Activated CD4-positive, alpha-beta T cell treated with anti-CD3 and anti-CD28 coated beads for 1 hour (primary cell): Measurements from ENCODE around the gene PSMD8.
"Not testable (repeated sequence)": the region's sequence is repeated elsewhere in the genome, so short reads cannot be mapped to it uniquely, and the experiment has no call there.

Experiments used
- DNase-seq: peaks from one replicate; pipeline ENCODE4 v3.0.0-alpha.2; 2020

The PSMD8 gene

DNA sequence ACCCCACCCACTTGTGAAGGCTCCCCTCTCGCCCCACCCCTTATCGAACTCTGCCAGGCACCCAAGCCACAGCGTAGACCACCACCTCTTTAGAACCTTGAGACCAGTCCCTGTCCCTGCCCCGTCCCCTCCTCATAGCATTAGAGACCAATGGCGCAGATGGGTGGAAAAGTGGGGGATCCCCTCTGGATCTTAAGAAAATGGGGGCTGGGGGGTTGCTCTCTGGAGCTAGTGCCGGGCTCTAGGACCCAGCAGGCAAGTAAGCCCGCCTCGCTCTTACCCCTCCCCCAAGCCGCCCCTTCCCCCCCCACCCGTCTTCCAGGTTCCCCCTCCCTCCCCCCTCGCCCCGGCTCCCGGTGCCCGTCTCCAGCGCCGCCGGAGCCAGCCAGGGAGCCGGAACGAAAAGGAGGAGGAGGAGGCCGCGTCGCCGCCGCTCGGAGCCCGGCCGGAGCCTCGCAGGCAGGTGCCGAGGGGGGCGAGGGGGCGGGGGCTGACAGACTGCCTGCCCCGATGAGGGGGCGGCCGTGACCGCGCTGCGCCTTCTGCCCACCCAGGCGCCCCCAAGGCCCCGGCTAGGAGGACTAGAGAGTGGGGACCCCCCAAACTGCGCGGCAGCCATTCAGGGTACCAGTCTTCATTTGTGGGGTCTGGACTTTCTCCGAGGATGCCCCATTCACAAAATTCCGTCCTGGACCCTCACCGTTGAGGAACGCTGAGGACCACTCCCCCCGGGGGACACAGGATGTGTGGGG, 14.2 kb downstream of the PSMD8 start, which contains the start of gene SPRED3:
Gene SPRED3 (plus strand): TSS at position 349 of the 752 bp plus-strand sequence. CDS start 1,606 bp downstream, outside the sequence.
- no peak for DNase-seq

DNA sequence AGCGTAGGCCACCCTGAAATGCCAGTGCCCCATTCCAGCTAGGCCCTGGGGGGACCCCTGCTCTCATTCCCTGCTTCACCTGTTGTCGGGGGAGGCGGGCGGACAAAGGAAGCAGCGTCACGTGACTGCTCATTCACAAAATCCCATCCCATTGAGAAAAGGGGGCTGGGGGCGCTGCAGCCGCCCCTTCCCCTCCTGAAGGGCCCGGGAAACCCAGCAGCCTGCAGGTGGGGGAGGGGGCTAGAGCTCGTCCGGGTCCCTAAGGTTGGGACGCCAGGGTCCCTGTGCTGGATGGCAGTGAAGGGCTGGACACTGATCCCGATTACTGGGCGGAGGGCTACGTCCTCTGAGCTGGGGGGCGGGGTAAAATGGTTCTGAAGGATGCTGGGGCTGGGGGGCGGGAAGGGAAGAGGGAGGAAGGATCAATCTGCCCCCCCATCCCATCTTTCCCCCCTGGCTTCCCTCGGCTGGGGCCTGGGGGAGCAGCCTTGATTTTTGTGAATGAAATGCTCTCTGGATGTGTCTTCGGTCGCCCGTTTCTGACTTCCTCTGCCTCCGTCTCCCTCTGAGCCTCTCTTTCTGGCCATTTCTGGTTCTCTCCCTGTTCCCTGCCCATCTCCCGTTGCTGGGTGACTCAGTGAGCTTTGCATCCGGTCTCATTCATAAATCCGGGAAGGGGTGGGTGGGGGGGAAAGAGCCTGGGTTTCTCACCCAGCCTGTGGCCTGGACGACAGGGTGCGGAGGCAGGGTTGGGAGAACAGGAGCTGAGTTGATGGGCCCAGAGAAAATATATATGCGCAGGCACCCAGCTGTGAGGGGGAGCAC, 14.9 kb downstream of the PSMD8 start:
- no peak for DNase-seq

DNA sequence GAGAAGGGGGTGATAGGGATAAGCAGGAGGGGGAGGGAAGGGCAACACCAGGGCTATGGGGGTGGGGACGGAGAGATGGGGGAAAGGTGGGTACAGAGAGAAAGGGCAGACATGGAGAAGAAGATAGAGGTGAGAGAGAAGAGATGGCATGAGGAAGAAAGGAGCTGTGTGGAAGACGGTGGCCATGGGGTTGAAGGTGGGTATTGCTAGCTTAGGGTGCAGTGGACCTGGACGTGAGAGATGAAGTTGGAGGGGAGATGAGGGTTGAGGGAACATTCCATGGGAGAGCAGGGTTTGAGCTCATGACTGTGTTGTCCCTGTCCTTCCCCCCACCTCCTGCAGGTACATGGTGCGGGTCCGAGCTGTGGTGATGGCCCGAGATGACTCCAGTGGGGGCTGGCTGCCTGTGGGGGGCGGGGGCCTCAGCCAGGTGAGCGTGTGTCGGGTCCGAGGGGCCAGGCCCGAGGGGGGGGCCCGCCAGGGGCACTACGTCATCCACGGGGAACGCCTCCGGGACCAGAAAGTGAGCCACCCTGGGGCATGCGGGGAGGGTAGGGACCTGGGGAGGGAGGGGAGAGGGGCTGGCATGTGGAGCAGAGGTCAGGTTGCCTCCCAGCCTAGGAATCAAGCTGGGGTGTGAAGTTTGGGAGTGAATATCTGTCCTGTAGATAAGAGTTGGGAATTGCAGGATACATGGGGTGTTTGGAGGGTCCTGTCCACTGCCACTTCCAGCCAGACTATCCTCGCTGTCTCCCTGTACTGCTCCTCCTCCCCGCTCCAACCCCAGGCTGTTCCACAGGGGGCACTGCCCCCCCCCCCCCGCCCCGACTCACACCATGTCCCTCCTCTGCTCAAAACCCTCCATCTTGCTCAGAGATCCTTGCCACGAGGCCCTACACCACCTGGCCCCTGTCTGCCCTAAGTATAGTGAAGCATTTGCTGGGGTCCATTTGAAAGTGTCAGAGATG, 15.9 kb downstream of the PSMD8 start:
- DNase-seq: no peak

DNA sequence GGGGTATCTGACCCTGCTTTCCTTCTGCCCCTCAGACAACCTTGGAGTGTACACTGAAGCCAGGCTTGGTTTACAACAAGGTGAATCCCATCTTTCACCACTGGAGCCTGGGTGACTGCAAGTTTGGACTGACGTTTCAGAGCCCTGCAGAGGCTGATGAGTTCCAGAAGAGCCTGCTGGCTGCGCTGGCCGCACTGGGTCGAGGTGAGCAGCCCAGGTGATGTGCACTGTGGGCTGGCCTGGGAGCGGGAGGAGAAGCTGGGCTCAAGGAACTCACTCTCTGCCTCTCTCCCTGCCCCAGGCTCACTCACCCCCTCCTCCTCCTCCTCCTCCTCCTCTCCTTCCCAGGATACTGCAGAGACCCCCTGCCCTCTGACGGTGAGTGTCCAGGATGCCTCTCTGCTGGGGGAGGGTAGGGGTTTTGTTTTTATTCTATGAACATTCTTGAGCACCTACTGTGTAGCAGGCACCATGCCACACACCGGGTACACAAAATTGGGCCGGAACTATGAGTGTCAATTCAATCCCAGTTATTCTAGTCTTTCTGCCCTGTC, 17.6 kb downstream of the PSMD8 start:
- no peak for DNase-seq

DNA sequence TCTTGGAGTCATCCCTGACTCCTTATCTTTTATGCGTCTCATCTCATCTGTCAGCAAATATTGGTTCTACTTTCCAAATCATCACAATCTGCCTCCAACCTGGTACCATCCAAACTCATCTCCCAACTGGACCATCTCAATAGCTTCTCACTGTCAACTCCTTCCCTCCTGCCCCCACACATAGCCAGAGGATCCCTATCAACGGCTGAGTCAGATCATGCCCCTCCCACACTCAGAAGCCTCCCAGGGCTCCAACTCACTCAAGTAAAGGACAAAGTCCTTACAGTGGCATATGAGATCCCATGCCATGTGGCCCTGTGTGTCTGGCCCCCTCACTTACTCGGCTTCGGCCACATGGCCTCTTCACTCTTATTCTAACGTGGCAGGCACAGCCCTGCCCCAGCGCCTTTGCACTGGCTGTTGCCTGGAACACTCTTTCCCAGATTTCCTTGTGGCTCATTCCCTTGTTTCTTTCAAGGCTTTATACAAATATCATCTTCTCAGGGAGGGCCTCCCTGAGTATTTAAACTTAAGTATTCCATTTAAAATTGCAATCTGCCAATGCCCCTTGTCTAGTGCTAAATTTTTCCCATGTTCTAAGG, 18.4 kb downstream of the PSMD8 start:
- DNase-seq: no peak

DNA sequence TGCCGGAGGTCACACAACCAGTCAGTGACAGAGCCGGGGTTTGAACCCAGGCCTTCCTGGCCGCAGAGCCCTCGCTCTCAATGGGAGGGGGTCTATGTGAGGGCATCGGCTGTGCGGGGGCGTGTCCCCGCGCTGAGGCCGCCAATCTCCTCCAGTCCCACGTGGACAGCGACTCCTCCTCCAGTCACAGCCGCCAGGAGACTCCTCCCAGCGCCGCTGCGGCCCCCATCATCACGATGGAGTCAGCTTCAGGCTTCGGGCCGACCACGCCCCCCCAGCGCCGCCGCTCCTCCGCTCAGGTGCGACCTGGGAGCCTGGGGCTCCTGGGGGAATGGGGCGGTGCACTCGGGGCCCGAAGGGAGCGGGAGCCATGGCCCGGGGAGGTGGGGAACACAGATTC, 20.1 kb downstream of the PSMD8 start:
- DNase-seq: peak; percentile 41

DNA sequence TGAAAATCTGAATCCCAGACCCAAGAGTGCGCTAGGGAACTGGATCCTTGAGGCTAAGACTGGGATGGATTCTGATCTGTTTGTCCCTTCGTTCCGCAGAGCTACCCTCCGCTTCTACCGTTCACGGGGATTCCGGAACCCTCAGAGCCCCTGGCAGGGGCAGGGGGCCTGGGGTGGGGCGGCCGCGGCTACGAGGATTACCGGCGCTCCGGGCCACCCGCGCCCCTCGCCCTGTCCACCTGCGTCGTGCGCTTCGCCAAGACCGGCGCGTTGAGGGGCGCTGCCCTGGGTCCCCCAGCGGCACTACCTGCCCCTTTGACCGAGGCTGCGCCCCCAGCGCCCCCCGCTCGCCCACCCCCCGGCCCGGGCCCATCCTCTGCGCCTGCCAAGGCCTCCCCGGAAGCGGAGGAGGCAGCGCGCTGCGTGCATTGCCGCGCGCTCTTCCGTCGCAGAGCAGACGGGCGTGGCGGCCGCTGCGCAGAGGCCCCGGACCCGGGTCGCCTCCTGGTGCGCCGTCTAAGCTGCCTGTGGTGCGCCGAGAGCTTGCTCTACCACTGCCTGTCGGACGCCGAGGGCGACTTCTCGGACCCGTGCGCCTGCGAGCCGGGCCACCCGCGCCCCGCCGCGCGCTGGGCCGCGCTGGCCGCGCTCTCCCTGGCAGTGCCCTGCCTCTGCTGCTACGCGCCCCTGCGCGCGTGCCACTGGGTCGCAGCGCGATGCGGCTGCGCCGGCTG, 21.2 kb downstream of the PSMD8 start:
- peak; percentile 24 for DNase-seq

DNA sequence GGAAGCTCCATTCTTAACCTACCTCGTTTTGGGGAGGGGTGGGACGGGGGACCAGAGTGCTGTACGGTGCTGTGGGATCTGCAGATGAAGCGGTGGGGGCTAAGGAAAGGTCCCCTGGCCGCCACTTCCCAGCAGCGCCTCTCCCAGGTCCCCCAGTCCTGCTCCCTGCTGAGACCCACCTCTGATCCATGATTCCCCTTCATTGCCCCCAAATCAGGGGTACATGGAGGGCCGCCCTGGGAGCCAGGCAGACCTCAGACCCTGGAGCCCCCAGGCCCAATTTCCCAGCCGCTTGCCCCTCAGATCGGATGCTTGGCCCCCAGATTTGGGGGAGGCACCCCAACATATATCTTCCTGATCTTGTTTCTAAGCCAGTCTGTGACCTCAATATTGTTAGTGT, 24.7 kb downstream of the PSMD8 start:
- no peak for DNase-seq

DNA sequence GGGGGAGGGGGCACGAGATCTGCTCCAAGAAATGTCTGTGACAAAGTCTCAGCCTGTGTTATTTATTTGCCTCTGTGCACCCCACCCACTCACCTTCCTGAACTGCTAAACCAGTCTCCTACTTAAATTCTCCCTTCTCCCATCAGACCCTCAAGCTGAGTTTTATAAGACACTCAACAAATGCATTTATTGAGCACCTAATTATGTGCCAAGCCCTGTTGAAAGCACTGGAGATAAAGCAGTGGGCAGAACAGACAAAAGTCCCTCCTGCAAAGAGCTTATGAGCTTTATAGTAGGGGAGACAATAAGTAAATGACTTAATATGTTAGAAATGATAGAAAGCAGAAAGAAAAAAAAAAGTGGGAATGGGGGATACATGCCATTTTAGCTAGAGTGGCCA, 25.2 kb downstream of the PSMD8 start:
- DNase-seq: no peak

DNA sequence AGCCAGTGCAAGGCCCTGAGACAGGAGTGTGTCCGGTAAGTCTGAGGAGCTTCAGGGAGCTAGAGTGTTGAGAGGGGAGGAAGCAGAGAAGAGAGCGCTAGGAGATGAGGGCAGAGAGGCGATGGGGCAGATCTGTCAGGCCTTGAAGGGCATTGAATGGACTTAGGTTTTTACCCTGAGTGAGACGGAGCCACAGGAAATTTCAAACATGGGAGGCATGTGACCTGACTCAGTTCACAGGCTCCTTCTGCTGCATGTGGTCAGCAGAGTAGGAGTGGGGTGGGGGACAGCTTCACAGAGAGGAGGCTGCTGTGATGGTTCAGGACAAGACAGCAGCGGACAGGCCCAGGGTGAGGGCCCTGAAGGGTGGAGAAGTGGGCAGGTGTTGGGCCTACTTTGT, 26.0 kb downstream of the PSMD8 start:
- DNase-seq: no peak

DNA sequence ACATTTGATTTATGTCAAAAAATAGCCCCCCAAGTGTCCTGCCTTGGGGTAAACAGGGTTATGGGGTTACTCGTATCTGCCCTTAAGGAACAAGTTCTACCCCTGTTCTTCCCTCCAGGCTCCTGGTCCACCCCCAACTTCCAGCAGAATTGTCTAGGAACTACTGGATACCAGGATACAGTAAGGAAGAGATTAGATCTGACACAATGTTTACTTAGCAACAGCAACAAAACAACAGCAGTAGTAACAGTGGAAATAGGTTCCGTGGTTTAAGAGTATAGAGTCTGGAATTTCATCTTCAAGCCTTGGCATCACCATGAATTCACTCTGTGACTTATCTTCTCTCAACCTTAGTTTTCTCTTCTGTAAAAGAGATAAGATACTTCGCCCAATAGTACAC, 26.8 kb downstream of the PSMD8 start:
- DNase-seq: no peak

DNA sequence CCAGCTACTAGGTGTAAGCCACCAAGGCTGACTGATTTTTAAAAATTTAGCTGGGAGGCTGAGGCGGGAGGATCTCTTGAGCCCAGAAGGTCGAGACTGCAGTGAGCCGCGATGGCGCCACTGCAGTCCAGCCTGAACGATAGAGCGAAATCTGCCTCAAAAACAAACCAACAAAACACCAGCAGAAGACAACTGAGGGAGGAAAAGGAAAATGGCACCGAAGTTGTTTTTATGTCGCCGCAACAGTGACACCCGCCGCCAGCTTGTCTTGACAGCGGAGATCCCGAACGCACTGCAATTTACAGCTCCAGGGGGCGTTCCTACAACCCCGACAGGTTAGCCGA, 28.2 kb downstream of the PSMD8 start:
- DNase-seq: no peak

DNA sequence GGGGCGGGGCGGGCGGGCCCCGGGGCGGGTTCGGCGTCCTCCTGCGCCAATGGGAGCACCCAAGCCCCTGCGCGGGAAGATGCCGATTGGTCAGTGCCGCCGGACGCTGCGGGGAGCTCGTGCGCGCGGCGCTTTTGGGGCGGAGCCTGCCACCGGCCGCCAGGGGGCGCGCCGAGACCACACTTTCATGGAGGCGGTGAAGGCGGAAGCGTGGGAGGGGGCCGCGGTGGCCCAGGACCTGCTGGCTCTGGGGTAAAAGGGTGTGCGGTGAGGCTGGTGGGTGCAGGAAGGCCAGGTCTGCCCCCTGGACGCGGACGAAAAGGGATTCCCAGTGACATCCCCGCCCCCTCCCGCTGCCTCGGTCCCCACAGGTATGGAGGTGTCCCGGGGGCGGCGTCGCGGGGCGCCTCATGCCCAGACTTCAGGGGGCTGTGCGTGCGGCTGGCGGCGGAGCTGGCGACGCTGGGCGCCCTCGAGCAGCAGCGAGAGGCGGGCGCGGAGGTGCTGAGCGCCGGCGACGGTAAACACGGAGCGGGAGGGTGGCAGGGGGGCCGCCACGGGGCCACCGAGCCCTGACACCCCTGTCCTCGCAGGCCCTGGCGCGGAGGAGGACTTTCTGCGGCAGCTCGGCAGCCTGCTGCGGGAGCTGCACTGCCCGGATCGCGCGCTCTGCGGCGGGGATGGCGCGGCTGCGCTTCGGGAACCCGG, 28.8 kb downstream of the PSMD8 start, which contains the start of gene FAM98C:
Gene FAM98C (plus strand): TSS at position 127 of the 708 bp plus-strand sequence. CDS start 61 bp downstream, at position 188.
- peak; percentile 98 for DNase-seq

DNA sequence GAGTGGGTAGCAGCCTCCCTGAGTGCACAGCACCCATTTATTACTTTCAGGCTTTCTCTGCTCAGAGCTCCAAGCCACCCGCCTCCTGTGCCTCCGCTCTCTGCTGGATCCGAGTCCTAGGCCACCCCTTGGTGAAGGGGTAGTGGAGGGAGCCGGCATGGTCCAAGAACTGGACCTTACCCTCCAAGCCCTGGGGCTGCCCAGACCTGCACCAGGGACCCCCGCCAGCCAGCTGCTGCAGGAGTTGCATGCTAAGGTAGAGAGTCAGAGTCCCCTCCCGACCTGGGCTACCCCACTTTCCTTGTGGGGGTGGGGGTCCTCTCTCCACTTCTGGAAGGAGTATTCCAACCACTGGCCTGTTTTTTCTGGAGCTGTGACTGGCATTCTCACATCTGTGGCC, 30.5 kb downstream of the PSMD8 start:
- no peak for DNase-seq

DNA sequence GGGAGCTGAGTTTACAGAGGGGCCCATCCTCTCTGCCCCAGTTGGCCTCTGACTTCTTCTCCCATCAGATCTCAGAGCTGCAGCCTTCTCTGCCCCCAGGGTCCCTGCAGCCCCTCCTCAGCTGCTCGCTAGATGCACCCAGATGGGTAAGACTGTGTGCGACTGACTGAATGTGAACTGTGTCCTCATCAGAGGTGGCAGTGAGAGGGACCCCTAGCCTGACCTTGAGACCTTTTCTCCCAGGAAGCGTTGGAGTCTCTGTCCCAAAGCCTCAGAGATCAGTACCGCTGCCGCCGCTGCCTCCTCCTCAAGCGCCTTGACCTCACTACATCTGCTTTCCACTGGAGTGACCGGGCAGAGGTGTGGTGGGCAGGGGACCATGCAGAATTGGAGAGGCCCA, 30.9 kb downstream of the PSMD8 start:
- no peak for DNase-seq

DNA sequence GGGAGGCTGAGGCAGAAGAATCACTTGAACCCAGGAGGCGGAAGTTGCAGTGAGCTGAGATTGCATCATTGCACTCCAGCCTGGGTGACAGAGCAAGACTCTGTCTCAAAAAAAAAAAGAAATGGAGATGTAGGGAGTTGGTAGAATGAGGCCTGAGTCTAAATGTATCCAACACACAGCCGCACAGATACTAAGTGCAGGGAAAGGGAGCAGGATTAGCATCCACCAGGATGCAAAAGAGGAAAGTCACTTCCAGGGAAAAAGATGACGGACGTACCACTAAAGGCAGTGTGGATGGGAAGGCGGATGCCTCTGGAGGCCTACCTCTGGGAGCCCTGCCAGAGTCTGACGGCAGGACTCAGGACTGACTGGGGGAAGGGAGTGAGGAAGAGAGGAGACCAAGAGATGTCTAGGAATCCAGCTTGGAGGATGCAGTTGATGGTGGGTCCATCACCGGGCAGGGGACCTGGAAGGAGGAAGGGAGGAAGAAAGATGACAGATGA, 35.3 kb downstream of the PSMD8 start:
- DNase-seq: no peak

DNA sequence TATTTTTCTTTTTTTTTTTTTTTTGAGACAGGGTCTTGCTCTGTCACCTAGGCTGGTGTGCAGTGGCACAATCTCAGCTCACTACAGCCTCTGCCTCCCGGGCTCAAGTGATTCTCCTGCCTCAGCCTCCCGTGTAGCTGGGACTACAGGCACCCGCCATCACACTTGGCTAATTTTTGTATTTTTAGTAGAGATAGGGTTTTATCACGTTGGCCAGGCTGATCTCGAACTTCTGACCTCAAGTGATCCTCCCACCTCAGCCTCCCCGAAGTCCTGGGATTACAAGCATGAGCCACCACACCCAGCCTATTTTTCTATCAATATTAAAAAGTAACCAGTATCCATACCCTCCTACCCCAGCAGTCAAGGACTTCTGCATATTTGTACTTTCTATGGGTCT, 36.0 kb downstream of the PSMD8 start:
- DNase-seq: not testable (repeated sequence)

DNA sequence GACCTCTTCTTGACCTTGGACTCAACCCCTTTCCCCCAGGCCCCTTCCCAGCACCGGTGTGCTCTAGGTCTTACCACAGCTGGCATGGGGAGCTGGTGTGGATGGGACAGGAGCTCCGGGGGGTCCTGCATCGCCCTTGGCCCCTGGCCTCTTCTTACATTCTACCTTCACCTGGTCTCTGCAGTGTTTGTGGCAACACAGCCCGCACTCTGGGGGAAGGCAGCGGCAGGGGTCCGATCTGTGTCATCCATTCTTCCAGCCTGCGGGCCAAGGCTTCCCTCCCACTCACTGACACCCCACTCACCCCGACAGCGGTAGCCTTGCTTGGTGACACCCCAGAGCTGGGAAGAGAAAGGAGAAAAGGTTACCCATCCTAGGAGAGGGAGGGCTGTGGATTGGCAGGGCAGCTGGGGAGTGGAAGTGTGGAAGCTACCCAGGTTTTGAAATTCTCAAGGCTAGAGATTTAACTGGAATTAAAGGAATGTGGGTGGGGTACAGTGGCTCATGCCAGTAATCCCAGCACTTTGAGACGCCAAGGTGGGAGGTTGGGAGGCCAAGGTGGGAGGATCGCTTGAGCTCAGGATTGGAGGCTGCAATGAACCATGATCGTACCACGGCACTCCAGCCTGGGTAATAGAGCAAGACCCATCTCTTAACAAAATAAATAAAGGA, 36.8 kb downstream of the PSMD8 start:
- no peak for DNase-seq

DNA sequence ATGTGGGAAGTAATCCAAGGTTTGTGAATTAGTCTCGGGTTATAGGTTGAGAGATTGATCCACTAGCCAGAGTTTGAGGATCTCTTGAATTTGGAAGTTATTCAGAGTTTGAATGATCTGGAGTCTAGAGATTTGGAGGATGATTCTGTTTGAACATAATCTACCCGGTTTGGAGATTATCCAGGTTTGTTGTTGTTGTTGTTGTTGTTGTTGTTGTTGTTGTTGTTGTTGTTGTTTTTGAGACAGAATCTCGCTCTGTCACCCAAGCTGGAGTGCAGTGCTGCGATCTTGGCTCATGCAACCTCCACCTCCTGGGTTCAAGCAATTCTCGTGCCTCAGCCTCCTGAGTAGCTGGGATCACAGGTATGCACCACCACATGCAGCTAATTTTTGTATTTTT, 37.5 kb downstream of the PSMD8 start:
- not testable (repeated sequence) for DNase-seq

DNA sequence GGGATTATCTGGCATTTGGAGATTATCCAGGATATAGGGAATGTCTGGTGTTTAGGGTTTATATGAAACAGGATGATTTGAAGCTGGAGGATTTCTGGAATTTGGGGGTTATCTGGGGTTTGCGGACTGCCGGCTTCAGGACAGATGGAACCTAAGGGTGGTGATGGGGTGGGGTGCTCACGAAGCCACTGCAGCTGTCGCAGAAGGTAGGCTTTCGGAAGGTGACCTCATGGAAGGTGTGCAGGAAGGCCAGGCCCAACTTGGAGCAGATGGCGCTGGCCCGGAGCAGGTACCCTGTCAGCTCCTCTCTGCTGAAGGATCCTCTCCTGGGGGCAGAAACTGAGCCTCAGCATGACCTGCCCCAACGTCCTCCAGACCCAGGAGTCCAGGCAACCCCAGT, 38.1 kb downstream of the PSMD8 start:
- DNase-seq: no peak
